ENCODE data around the gene YLPM1. TPM values are rescaled to one million over a fixed set of nuclear protein-coding genes. Genes with fewer than 3 reads are reported as not detected.
A peak's percentile ranks its signal among the peaks of the same experiment; 100 is the strongest.

YLPM1 gene
- polyA plus RNA-seq, 4 donors = 66.7 to 109 (median 92.9) TPM

GRCh38 chr14:74792249-74793039, 29.3 kb downstream of the YLPM1 start:
- DNase-seq (ENCODE audit: low read depth in 4 of 4, low spot score in 2 of 4) = peak in 1 of 4 donors; percentile 4

GRCh38 chr14:74793506-74794155, 30.5 kb downstream of the YLPM1 start:
- no peak for DNase-seq (ENCODE audit: low read depth in 4 of 4, low spot score in 2 of 4)

GRCh38 chr14:74794947-74795346, 31.8 kb downstream of the YLPM1 start:
- no peak for DNase-seq (ENCODE audit: low read depth in 4 of 4, low spot score in 2 of 4)

- no peak for DNase-seq (ENCODE audit: low read depth in 4 of 4, low spot score in 2 of 4)
Observed at GRCh38 chr14:74799765-74800164, 36.6 kb downstream of the YLPM1 start.

GRCh38 chr14:74800780-74801179, 37.7 kb downstream of the YLPM1 start:
- no peak for DNase-seq (ENCODE audit: low read depth in 4 of 4, low spot score in 2 of 4)

- no peak for DNase-seq (ENCODE audit: low read depth in 4 of 4, low spot score in 2 of 4)
Observed at GRCh38 chr14:74801396-74801795, 38.3 kb downstream of the YLPM1 start.

GRCh38 chr14:74804219-74804825, 41.2 kb downstream of the YLPM1 start:
- peak in 2 of 4 donors; percentile 6 to 9 for DNase-seq (ENCODE audit: low read depth in 4 of 4, low spot score in 2 of 4)

- no peak for DNase-seq (ENCODE audit: low read depth in 4 of 4, low spot score in 2 of 4)
Observed at GRCh38 chr14:74807853-74808545, 44.9 kb downstream of the YLPM1 start.

- DNase-seq (ENCODE audit: low read depth in 4 of 4, low spot score in 2 of 4) = no peak
Observed at GRCh38 chr14:74816124-74816523, 53.0 kb downstream of the YLPM1 start.

- no peak for DNase-seq (ENCODE audit: low read depth in 4 of 4, low spot score in 2 of 4)
Observed at GRCh38 chr14:74820288-74820687, 57.2 kb downstream of the YLPM1 start.

GRCh38 chr14:74821267-74821915, 58.3 kb downstream of the YLPM1 start:
- no peak for DNase-seq (ENCODE audit: low read depth in 4 of 4, low spot score in 2 of 4)

- no peak for DNase-seq (ENCODE audit: low read depth in 4 of 4, low spot score in 2 of 4)
Observed at GRCh38 chr14:74824997-74825396, 61.9 kb downstream of the YLPM1 start.

GRCh38 chr14:74826574-74826973, 63.5 kb downstream of the YLPM1 start:
- no peak for DNase-seq (ENCODE audit: low read depth in 4 of 4, low spot score in 2 of 4)

- no peak for DNase-seq (ENCODE audit: low read depth in 4 of 4, low spot score in 2 of 4)
Observed at GRCh38 chr14:74829251-74829650, 66.1 kb downstream of the YLPM1 start.

- no peak for DNase-seq (ENCODE audit: low read depth in 4 of 4, low spot score in 2 of 4)
Observed at GRCh38 chr14:74832849-74833248, 69.7 kb downstream of the YLPM1 start.

- DNase-seq (ENCODE audit: low read depth in 4 of 4, low spot score in 2 of 4) = no peak
Observed at GRCh38 chr14:74834692-74835392, 71.7 kb downstream of the YLPM1 start.

GRCh38 chr14:74835645-74836250, 72.6 kb downstream of the YLPM1 start:
- DNase-seq (ENCODE audit: low read depth in 4 of 4, low spot score in 2 of 4) = no peak

GRCh38 chr14:74836251-74836960, 73.3 kb downstream of the YLPM1 start:
- DNase-seq (ENCODE audit: low read depth in 4 of 4, low spot score in 2 of 4) = no peak

GRCh38 chr14:74838166-74838565, 75.0 kb downstream of the YLPM1 start:
- no peak for DNase-seq (ENCODE audit: low read depth in 4 of 4, low spot score in 2 of 4)

Measured in left renal cortex interstitium (tissue), 4 donors.